Right lobe of liver (tissue), 6 donors: ENCODE data around the gene C4BPA. TPM values are rescaled to one million over a fixed set of nuclear protein-coding genes. Genes with fewer than 3 reads are reported as not detected.

Experiments used
- ATAC-seq, 4 donors: fragments of 200-7000 bp; cut with Tn5 transposase; one replicate each; pipeline ENCODE4 v1.9.1; 2020; ENCODE audit warnings: mild to moderate bottlenecking in 4 of 4, moderate library complexity in 4 of 4
- DNase-seq, 3 donors: peaks; one replicate each; pipeline ENCODE4 v3.0.0-alpha.2; 2020
- H3K27ac ChIP-seq, 3 donors: fragments of 200-600 bp; one replicate each; pipeline ENCODE4 v1.8.0; 2022
- H3K27me3 ChIP-seq, 2 donors: fragments of 200-600 bp; one replicate each; pipeline ENCODE4 v1.8.0; 2022
- H3K36me3 ChIP-seq, 4 donors: fragments of 200-600 bp; sonication (generic) in 1 of 4; one replicate each; pipeline versions ENCODE4 v1.5.1 to v1.8.0; 2017 to 2022; ENCODE audit warnings: control low read depth in 1 of 4
- H3K4me1 ChIP-seq, 4 donors: fragments of 200-600 bp; sonication (generic) in 1 of 4; one replicate each; pipeline versions ENCODE4 v1.5.1 to v1.8.0; 2017 to 2022; ENCODE audit warnings: control low read depth in 1 of 4
- H3K4me3 ChIP-seq, 3 donors: fragments of 200-600 bp; one replicate each; pipeline ENCODE4 v1.8.0; 2022
- H3K9me3 ChIP-seq, 4 donors: fragments of 200-600 bp; sonication (generic) in 1 of 4; one replicate each; pipeline versions ENCODE4 v1.5.1 to v1.8.0; 2017 to 2022; ENCODE audit warnings: control low read depth in 1 of 4
- CTCF ChIP-seq, 4 donors: fragments of 200-600 bp in 3 of 4; fragments of 450-650 bp in 1 of 4; IDR thresholded peaks; one replicate each; pipeline versions ENCODE4 v1.5.1 to v1.8.0; 2016 to 2022; ENCODE audit warnings: antibody characterized with exemption in 4 of 4, mild to moderate bottlenecking in 2 of 4
- POLR2A ChIP-seq: fragments of 450-650 bp; IDR thresholded peaks from one replicate; pipeline ENCODE4 v1.6.1; 2017; ENCODE audit warnings: antibody characterized with exemption, mild to moderate bottlenecking
- WGBS: methylation state at CpG from one replicate; pipeline ENCODE4 v1.1.6; 2018; ENCODE audit warnings: low coverage, low lambda C conversion rate; ENCODE audit not compliant: insufficient coverage; ENCODE audit errors: missing lambda C conversion rate; 5-methylcytosine and 5-hydroxymethylcytosine counted together
- intact Hi-C, 2 donors: fragments of 100-400 bp; cut with DNase I; formaldehyde crosslinking; loops; one replicate each; pipeline versions ENCODE4 v1.11.2 to v1.14.1; 2022
- total RNA-seq, 6 experiments: library from RNA; depleted of rRNA in 2 of 6; stranded (reverse); fragments of >200 nt in 2 of 6; fragmentation: NEBNext Ultra II Directional in 3 of 6; extraction: Animal tissue kit (Norgen Biotek cat#: 25700) in 3 of 6; gene quantifications; one replicate each; pipeline versions ENCODE4 v1.1.0 to v1.2.4, GENCODE V29; 2016 to 2023
- donor health status: DM: no; HTN: yes; CAD: no.
- donor health status: DM: no; HTN: no; CAD: no.
- donor health status: DM: no; HTN: no; CAD: no.
- donor health status: DM: no; HTN: yes; CAD: no.
- donor health status: DM: no; HTN: yes; CAD: no.

The C4BPA gene
- total RNA-seq, 6 experiments from 2014 or later: 746 to 1,325 (median 959) TPM

GRCh38 chr1:207109004-207109403 lies 5.0 kb downstream of the C4BPA start:
- 100% methylated on average over 2 of the region's 3 CpGs for WGBS
- peaks cover 0 to 40% (median 11%) of the 10 kb centered on the region in 4 donors for H3K4me1 ChIP-seq
- H3K27me3 ChIP-seq: no peaks in the 10 kb centered on the region
- no peak for TF ChIP-seq CTCF (IDR thresholded peaks at IDR 0.05)
- peak; percentile 36 for TF ChIP-seq POLR2A
- peak overlapping the region in 1 of 3 donors; percentile 95 for H3K27ac ChIP-seq
- no peaks in the 10 kb centered on the region for H3K9me3 ChIP-seq
- peaks cover 0 to 11% (median 2%) of the 10 kb centered on the region in 4 donors for H3K36me3 ChIP-seq
- intact Hi-C loops: no loop called here
- DNase-seq (peak in 1 of 3 donors; percentile 34), ATAC-seq (peak; percentile 11 to 54 (median 34))
- H3K4me3 ChIP-seq: peak overlapping the region in 2 of 3 donors; percentile 59 to 66

- H3K27me3 ChIP-seq: no peaks in the 10 kb centered on the region
- DNase-seq (no peak), ATAC-seq (peak in 2 of 4 donors; percentile 9 to 25)
- H3K9me3 ChIP-seq: no peaks in the 10 kb centered on the region
- H3K36me3 ChIP-seq: peaks cover 0 to 46% (median 15%) of the 10 kb centered on the region in 4 donors
- 67% methylated on average over 2 of the region's 2 CpGs for WGBS
- intact Hi-C loops: no loop called here
- H3K4me3 ChIP-seq: no peak overlapping the region
- peaks cover 0 to 36% (median 11%) of the 10 kb centered on the region in 4 donors for H3K4me1 ChIP-seq
- TF ChIP-seq CTCF (IDR thresholded peaks at IDR 0.05) (no peak), POLR2A (no peak)
- H3K27ac ChIP-seq: peak overlapping the region in 1 of 3 donors; percentile 8
Observed at GRCh38 chr1:207112616-207113296, 8.7 kb downstream of the C4BPA start.

- peaks cover 0 to 56% (median 16%) of the 10 kb centered on the region in 4 donors for H3K36me3 ChIP-seq
- H3K27me3 ChIP-seq: no peaks in the 10 kb centered on the region
- no peak overlapping the region for H3K4me3 ChIP-seq
- no peak for TF ChIP-seq POLR2A
- TF ChIP-seq CTCF (IDR thresholded peaks at IDR 0.05): no peak
- DNase-seq (no peak), ATAC-seq (no peak)
- WGBS: 62% methylated on average over 5 of the region's 5 CpGs
- H3K4me1 ChIP-seq: peaks cover 0 to 17% (median 3%) of the 10 kb centered on the region in 4 donors
- intact Hi-C loops: no loop called here
- no peaks in the 10 kb centered on the region for H3K9me3 ChIP-seq
- no peak overlapping the region for H3K27ac ChIP-seq
Observed at GRCh38 chr1:207115269-207115668, 11.2 kb downstream of the C4BPA start.

GRCh38 chr1:207124389-207124788 lies 20.4 kb downstream of the C4BPA start:
- intact Hi-C loops: no loop called here
- WGBS: 76% methylated on average over 2 of the region's 3 CpGs
- Histone ChIP-seq H3K27ac (no peak overlapping the region), H3K27me3 (no peaks in the 10 kb centered on the region), H3K36me3 (peaks cover 3 to 69% (median 25%) of the 10 kb centered on the region in 4 donors), H3K4me3 (no peak overlapping the region), H3K4me1 (peaks cover 0 to 22% (median 5%) of the 10 kb centered on the region in 4 donors), H3K9me3 (no peaks in the 10 kb centered on the region)
- ATAC-seq (no peak), DNase-seq (no peak)
- TF ChIP-seq POLR2A: no peak
- no peak for TF ChIP-seq CTCF (IDR thresholded peaks at IDR 0.05)
